ENCODE measurements around the gene DLG5.

Gene DLG5

GRCh38 chr10:77771851-77772250 is 154.7 kb downstream of the DLG5 start:
- H3K4me3 ChIP-seq (ENCODE audit: low read length, poor library complexity, severe bottlenecking), result no peak overlapping the region
- TF ChIP-seq EZH2phosphoT487 (IDR thresholded peaks at IDR 0.05; ENCODE audit: borderline replicate concordance) (no peak), CTCF (conservative IDR thresholded peaks at IDR 0.05; ENCODE audit: low read length) (no peak)
- no peaks in the 10 kb centered on the region for H3F3A ChIP-seq (ENCODE audit: low read depth)
- no peak overlapping the region for H3K9ac ChIP-seq (ENCODE audit: low read depth, low read length, poor library complexity, severe bottlenecking)
- H3K4me2 ChIP-seq (ENCODE audit: low read depth, low read length, poor library complexity, severe bottlenecking), result no peak overlapping the region
- no peaks in the 10 kb centered on the region for H3K9me2 ChIP-seq (replicated peaks; ENCODE audit: low read depth, low read length)
- no peaks in the 10 kb centered on the region for H3K79me2 ChIP-seq (ENCODE audit: insufficient read depth, low read length)
- no peaks in the 10 kb centered on the region for H3K27me3 ChIP-seq (ENCODE audit: insufficient read depth, low read length, poor library complexity, severe bottlenecking)
- H3K36me3 ChIP-seq (ENCODE audit: insufficient read depth, low read length), result no peaks in the 10 kb centered on the region
- peaks cover 12% of the 10 kb centered on the region; the same call in 1 of the 2 replicates for H3K9me3 ChIP-seq (ENCODE audit: insufficient read depth, low read depth, low read length)
- H4K20me1 ChIP-seq (ENCODE audit: insufficient read depth, low read length, poor library complexity, severe bottlenecking), result no peaks in the 10 kb centered on the region
- H3K4me1 ChIP-seq (ENCODE audit: insufficient read depth, low read length, poor library complexity, severe bottlenecking), result no peaks in the 10 kb centered on the region
- H2AFZ ChIP-seq (ENCODE audit: low read length), result no peak overlapping the region

- Histone ChIP-seq H3K4me1 (ENCODE audit: insufficient read depth, low read length, poor library complexity, severe bottlenecking) (no peaks in the 10 kb centered on the region), H3K79me2 (ENCODE audit: insufficient read depth, low read length) (no peaks in the 10 kb centered on the region), H3K4me3 (ENCODE audit: low read length, poor library complexity, severe bottlenecking) (no peak overlapping the region), H3K9me3 (ENCODE audit: insufficient read depth, low read depth, low read length) (peaks cover 8% of the 10 kb centered on the region; the same call in 1 of the 2 replicates), H3K9me2 (replicated peaks; ENCODE audit: low read depth, low read length) (no peaks in the 10 kb centered on the region), H3K36me3 (ENCODE audit: insufficient read depth, low read length) (no peaks in the 10 kb centered on the region), H3K9ac (ENCODE audit: low read depth, low read length, poor library complexity, severe bottlenecking) (no peak overlapping the region), H3F3A (ENCODE audit: low read depth) (no peaks in the 10 kb centered on the region), H3K4me2 (ENCODE audit: low read depth, low read length, poor library complexity, severe bottlenecking) (no peak overlapping the region), H4K20me1 (ENCODE audit: insufficient read depth, low read length, poor library complexity, severe bottlenecking) (no peaks in the 10 kb centered on the region), H3K27me3 (ENCODE audit: insufficient read depth, low read length, poor library complexity, severe bottlenecking) (no peaks in the 10 kb centered on the region), H2AFZ (ENCODE audit: low read length) (no peak overlapping the region)
- TF ChIP-seq EZH2phosphoT487 (IDR thresholded peaks at IDR 0.05; ENCODE audit: borderline replicate concordance), result no peak
- no peak for TF ChIP-seq CTCF (conservative IDR thresholded peaks at IDR 0.05; ENCODE audit: low read length)
Measured at GRCh38 chr10:77771450-77771849, 155.1 kb downstream of the DLG5 start.

- no peaks in the 10 kb centered on the region for H3K4me1 ChIP-seq (ENCODE audit: insufficient read depth, low read length, poor library complexity, severe bottlenecking)
- H3K36me3 ChIP-seq (ENCODE audit: insufficient read depth, low read length), result no peaks in the 10 kb centered on the region
- no peaks in the 10 kb centered on the region for H3F3A ChIP-seq (ENCODE audit: low read depth)
- no peaks in the 10 kb centered on the region for H4K20me1 ChIP-seq (ENCODE audit: insufficient read depth, low read length, poor library complexity, severe bottlenecking)
- H3K9ac ChIP-seq (ENCODE audit: low read depth, low read length, poor library complexity, severe bottlenecking), result no peak overlapping the region
- H3K79me2 ChIP-seq (ENCODE audit: insufficient read depth, low read length), result no peaks in the 10 kb centered on the region
- H3K27me3 ChIP-seq (ENCODE audit: insufficient read depth, low read length, poor library complexity, severe bottlenecking), result no peaks in the 10 kb centered on the region
- H2AFZ ChIP-seq (ENCODE audit: low read length), result no peak overlapping the region
- H3K9me3 ChIP-seq (ENCODE audit: insufficient read depth, low read depth, low read length), result 0 out of 2 replicates have a peak, but pooled peaks cover 2% of the 10 kb centered on the region
- TF ChIP-seq EZH2phosphoT487 (IDR thresholded peaks at IDR 0.05; ENCODE audit: borderline replicate concordance) (no peak), CTCF (conservative IDR thresholded peaks at IDR 0.05; ENCODE audit: low read length) (no peak)
- no peak overlapping the region for H3K4me2 ChIP-seq (ENCODE audit: low read depth, low read length, poor library complexity, severe bottlenecking)
- H3K9me2 ChIP-seq (replicated peaks; ENCODE audit: low read depth, low read length), result no peaks in the 10 kb centered on the region
- H3K4me3 ChIP-seq (ENCODE audit: low read length, poor library complexity, severe bottlenecking), result no peak overlapping the region
Measured at GRCh38 chr10:77770868-77771175, 155.7 kb downstream of the DLG5 start.

All from Loucy (cell line).